NCI-H128 (cell line): ENCODE results near the gene GALR3.

Source experiments
- DNase-seq: peaks from one replicate; lab custom pipeline; 2025; ENCODE audit not compliant: unreplicated experiment; lab: John Stamatoyannopoulos, UW

Gene GALR3

GRCh38 chr22:37818409-37819104, 4.6 kb upstream of the GALR3 start:
- no peak for DNase-seq

DNA sequence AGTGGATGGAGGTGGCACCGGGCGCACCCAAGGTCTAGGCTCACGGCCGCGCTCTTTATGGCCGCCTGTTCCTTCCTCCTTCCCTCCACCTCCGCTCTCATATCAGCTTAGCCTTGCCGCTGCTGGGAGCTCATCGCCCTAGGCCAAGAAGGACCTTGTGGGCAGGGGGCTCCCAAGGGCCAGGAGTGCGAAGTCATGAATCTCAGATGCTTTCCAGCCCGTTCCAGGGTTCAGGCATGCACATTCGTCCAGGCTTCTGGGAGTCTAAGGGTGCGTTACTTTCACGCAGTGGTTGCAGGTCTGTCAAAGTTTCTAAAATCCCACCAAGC, 4.1 kb upstream of the GALR3 start:
- DNase-seq, result no peak

GRCh38 chr22:37820350-37820749, 2.8 kb upstream of the GALR3 start:
- DNase-seq, result no peak

DNA sequence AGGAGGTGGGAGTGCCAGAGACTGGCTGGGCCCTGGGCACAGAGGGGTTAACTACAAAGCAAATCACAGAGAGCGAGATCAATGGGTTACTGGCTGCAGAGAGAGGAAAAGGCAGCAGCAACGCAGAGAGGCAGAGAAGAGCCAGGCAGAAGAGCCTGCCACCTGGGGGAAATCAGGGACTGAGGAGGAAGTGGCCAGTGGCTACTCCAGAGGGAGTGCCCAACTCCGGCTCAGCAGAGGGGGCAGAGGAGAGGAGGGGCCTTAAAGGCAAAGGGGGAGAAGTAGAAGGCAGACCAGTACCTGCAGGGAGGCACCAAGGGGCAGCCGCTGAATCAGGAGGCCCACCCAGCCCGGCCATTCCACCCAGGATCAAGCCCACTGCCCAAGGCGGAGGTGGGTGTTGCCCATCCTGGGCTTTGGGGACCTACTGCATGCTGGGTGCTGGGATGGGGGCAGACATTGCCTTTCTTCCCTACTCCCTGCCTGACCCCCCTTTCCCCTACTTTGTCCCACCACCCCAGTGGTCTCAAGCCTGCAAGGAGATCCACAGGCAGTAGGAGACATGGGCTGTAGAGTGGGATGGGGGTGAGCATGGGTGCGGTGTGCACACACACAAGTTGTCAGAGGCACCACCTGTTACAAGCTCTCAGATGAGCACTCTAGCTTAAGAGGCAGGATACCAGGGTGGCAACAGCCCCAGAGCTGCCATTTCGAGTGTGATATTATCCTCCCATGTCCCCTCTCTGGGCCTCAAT, 926 bp upstream of the GALR3 start:
- no peak for DNase-seq

DNA sequence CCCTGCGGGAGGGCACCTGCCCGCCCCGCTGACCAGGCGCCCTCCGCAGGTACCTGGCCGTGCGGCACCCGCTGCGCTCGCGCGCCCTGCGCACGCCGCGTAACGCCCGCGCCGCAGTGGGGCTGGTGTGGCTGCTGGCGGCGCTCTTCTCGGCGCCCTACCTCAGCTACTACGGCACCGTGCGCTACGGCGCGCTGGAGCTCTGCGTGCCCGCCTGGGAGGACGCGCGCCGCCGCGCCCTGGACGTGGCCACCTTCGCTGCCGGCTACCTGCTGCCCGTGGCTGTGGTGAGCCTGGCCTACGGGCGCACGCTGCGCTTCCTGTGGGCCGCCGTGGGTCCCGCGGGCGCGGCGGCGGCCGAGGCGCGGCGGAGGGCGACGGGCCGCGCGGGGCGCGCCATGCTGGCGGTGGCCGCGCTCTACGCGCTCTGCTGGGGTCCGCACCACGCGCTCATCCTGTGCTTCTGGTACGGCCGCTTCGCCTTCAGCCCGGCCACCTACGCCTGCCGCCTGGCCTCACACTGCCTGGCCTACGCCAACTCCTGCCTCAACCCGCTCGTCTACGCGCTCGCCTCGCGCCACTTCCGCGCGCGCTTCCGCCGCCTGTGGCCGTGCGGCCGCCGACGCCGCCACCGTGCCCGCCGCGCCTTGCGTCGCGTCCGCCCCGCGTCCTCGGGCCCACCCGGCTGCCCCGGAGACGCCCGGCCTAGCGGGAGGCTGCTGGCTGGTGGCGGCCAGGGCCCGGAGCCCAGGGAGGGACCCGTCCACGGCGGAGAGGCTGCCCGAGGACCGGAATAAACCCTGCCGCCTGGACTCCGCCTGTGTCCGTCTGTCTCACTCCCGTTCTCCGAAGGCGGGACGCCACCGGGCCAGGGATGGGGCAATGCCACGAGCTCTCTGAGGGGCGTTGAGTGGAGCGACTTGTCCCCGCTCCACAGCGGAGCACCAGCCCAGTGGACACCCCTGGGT, 1.8 kb downstream of the GALR3 start:
- DNase-seq, result no peak

GRCh38 chr22:37827056-37827455, 3.9 kb downstream of the GALR3 start:
- DNase-seq, result no peak

- no peak for DNase-seq
Observed at GRCh38 chr22:37830093-37830842, 7.1 kb downstream of the GALR3 start.

GRCh38 chr22:37831472-37831871, 8.3 kb downstream of the GALR3 start:
- DNase-seq, result no peak

DNA sequence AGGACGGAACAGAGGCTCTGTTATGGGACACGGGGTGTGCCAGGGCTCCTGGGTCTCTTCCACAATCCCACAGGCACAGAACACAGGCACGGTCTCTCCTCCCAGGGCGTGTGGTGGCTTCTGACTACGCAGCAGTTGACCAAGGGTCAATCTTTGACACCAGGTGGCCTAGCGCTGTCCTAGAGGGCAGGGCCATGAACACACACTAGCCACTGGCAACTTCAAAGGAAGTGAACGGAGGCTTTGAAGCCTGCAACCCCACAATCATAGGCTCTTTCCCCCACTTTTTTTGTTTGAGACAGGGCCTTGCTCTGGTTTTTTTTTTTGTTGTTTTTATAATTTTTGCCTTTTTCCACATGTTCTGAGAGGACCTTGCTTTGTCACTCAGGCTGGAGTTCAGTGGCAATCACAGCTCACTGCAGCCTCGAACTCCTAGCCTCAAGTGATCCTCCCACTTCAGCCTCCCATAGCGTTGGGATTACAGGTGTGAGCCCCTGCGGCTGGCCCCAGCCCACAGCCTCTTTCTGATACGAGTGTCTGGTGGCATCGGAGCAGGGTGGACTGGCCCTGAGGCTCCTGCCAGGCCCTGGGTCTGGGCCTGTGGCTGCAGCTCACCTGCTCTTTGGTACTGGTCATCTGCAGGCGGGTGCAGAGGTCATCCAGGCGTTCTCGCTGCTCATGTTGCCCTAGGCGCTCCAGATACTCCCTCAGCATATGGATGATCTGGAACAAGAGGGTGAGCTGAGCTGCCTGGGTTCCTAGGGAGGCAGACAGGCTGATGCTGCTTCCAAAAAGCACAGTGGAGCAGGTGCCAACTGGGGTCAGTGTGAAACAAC, 9.1 kb downstream of the GALR3 start:
- DNase-seq, result no peak

GRCh38 chr22:37842015-37842793, 19.0 kb downstream of the GALR3 start:
- no peak for DNase-seq

GRCh38 chr22:37843741-37844089, 20.5 kb downstream of the GALR3 start:
- no peak for DNase-seq

DNA sequence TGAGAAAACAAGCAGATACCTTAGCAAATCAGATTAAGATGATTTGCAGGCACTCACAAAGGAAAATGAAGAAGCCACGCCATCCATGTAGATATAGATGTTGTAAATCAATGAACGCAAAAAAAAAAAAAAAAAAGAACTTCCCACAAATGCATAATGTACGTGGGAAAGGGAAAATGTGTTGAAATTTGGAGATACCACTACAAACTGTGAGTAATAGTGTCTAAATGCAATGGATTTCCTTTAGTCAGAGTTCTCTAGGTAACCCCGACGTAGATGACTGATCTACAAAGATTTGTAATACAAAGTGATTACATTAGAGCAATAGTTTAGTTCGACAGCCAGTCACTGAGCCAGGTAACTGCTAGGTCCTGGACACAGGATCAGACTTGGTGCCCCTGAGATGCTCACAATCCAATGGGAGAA, 21.7 kb downstream of the GALR3 start:
- no peak for DNase-seq

- DNase-seq, result no peak
Observed at GRCh38 chr22:37846433-37846832, 23.3 kb downstream of the GALR3 start.

- no peak for DNase-seq
Observed at GRCh38 chr22:37848587-37849088, 25.5 kb downstream of the GALR3 start.

DNA sequence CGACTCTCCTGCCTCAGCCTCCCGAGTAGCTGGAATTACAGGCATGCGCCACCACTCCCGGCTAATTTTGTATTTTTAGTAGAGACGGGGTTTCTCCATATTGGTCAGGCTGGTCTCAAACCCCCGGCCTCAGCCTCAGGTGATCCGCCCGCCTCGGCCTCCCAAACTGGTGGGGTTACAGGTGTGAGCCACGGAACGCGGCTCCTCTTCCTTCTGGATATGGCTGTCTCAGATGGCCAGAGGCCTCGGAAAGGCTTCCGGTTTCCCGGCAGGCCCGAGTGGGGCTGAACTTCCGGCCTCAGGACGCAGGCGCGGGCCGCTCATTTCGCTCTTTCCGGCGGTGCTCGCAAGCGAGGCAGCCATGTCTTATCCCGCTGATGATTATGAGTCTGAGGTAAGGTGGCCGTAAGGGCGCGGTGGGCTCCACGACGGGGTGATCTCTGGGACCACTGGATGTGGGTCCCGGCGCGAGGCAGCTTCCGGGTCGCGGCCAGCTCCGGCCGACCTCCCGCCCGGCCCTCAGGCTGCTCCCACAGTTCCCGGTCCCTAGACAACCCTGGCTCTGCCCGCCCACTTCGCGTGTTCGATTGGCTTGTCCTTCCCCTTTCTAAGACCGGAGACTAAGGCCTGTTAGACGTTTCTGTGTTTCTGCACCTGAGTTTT, 26.0 kb downstream of the GALR3 start, which contains the start of gene EIF3L:
TSS of gene EIF3L (plus strand) at position 331 of the 663 bp plus-strand sequence. CDS start at position 362, 31 bp downstream.
- DNase-seq, result peak; percentile 19

GRCh38 chr22:37850801-37851200, 27.6 kb downstream of the GALR3 start:
- no peak for DNase-seq

- no peak for DNase-seq
Observed at GRCh38 chr22:37852418-37852817, 29.2 kb downstream of the GALR3 start.

- no peak for DNase-seq
Observed at GRCh38 chr22:37854946-37855345, 31.8 kb downstream of the GALR3 start.
